NCI-H2107 treated with DMSO at 0.1 percent for 48 hours (cell line): Measurements from ENCODE around the gene HLA-E.

ENCODE experiments used
- DNase-seq: peaks from one replicate; lab custom pipeline; 2025; ENCODE audit not compliant: unreplicated experiment; lab: John Stamatoyannopoulos, UW

The HLA-E gene

DNA sequence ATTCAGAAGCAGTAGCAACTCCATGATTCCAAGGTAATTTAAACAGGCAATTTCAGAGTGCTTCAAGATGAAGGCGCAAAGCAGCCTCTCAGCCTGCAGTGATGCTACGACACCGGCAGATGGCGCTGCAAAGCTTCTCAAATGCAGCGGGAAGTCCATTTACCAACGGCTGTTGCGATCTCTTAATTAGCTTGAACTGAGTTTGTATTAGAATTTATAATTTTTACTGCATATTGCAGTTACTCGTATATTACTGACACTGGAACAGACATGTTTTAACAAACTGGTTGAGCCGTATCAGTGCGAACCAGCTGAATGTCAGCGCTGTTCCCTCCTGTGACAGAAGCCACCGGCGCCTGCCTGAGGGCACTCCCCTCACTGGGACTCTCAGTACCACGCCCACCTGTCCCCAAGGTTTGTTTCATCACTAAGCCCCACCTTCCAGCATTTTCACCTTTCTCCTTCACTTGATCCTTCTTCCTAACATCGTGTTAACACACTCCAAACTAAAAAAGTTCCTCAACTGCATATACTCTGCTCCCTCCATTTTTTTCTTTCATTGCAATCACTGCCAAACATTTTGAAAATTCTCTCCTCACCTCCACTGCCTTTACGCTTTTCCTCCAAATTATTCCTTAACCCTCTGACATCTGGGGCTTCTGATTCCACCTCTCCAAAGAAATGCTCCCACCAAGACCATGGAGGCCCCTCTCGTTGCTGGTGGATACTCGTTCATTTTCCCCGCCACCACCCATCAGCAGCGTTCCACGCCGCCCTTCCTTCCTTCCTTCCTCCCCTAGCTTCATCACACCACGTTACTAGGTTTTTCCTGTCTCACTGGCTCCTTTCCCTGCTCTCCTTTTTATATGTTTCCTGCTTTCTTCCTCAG lies 52.5 kb downstream of the HLA-E start:
- DNase-seq: peak; percentile 31

DNA sequence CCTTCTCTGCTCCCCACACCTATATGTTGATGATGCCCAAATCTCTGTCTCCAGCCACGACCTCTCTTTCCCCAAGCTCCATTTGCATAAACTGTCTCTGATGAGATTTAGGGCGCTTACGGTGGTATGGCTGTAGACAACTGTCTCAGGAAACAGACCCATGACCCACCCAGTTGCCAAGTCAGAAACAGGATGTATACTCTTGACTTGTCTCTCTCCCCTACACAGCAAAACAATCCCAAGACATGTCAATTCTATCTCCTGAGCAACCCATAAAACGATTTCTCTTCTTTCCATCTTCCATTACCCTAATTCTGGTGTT lies 53.1 kb downstream of the HLA-E start:
- no peak for DNase-seq

DNA sequence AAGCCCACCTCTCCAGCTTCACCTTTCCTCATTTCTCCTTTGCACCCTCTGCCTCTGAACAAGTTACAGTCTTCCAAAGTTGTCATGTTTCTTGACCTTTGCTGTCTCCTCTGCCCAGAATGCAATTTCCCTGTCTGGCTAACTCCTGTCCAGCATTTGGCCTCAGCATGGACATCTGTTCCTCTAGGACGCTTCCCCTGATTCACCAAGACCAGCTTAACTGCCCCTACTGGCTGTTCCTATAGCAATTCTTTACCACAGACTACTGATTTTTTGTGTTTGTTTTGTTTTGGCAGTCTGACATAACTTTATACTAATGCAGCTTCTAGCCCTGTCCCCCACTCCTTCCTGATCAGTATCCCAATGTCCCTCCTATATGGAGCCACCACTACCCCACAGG lies 53.6 kb downstream of the HLA-E start:
- no peak for DNase-seq
